HCEC 1CT (cell line): Measurements from ENCODE around the gene CHRNA1.
A peak's percentile ranks its signal among the peaks of the same experiment; 100 is the strongest.

Experiments
- DNase-seq: peaks from one replicate; pipeline ENCODE4 v3.0.0-alpha.2; 2017

Gene CHRNA1

GRCh38 chr2:174764280-174765255 is at the start of gene CHRNA1:
TSS of gene CHRNA1 (minus strand) at chr2:174764472. CDS start at chr2:174764394, 78 bp downstream.
- peak; percentile 50 for DNase-seq

GRCh38 chr2:174812037-174812436 is 47.8 kb upstream of the CHRNA1 start:
- no peak for DNase-seq

- no peak for DNase-seq
Measured at GRCh38 chr2:174807931-174808330, 43.7 kb upstream of the CHRNA1 start.

- DNase-seq: no peak
Measured at GRCh38 chr2:174805803-174806202, 41.5 kb upstream of the CHRNA1 start.

- DNase-seq: peak; percentile 93
Measured at GRCh38 chr2:174802459-174802858, 38.2 kb upstream of the CHRNA1 start.

- DNase-seq: peak; percentile 60
Measured at GRCh38 chr2:174800436-174801205, 36.3 kb upstream of the CHRNA1 start.

- DNase-seq: no peak
Measured at GRCh38 chr2:174798801-174799200, 34.5 kb upstream of the CHRNA1 start.

GRCh38 chr2:174797781-174798276 is 33.6 kb upstream of the CHRNA1 start:
- peak; percentile 39 for DNase-seq

GRCh38 chr2:174796319-174796771 is 32.1 kb upstream of the CHRNA1 start:
- no peak for DNase-seq

- DNase-seq: peak; percentile 67
Measured at GRCh38 chr2:174794851-174795374, 30.6 kb upstream of the CHRNA1 start.

GRCh38 chr2:174792309-174793025 is 28.2 kb upstream of the CHRNA1 start:
- DNase-seq: no peak

- DNase-seq: no peak
Measured at GRCh38 chr2:174791746-174792280, 27.5 kb upstream of the CHRNA1 start.

GRCh38 chr2:174791020-174791419 is 26.7 kb upstream of the CHRNA1 start:
- DNase-seq: no peak

- DNase-seq: no peak
Measured at GRCh38 chr2:174789001-174789400, 24.7 kb upstream of the CHRNA1 start.

GRCh38 chr2:174788291-174788929 is 24.1 kb upstream of the CHRNA1 start:
- peak; percentile 58 for DNase-seq

GRCh38 chr2:174787487-174788205 is 23.4 kb upstream of the CHRNA1 start:
- peak; percentile 99 for DNase-seq

- DNase-seq: no peak
Measured at GRCh38 chr2:174786066-174786725, 21.9 kb upstream of the CHRNA1 start.

GRCh38 chr2:174785481-174785880 is 21.2 kb upstream of the CHRNA1 start:
- no peak for DNase-seq

- no peak for DNase-seq
Measured at GRCh38 chr2:174784909-174785308, 20.6 kb upstream of the CHRNA1 start.

- DNase-seq: no peak
Measured at GRCh38 chr2:174784316-174784715, 20.0 kb upstream of the CHRNA1 start.
